GM19372 (cell line): ENCODE results near the gene LETMD1.
"Not testable (repeated sequence)": the region's sequence is repeated elsewhere in the genome, so short reads cannot be mapped to it uniquely, and the experiment has no call there.

ENCODE experiments used
- ATAC-seq: cut with Tn5 transposase; IDR thresholded peaks from one replicate; pipeline ENCODE4 v1.9.1; 2021; ENCODE audit warnings: mild to moderate bottlenecking, low read depth, moderate library complexity; ENCODE audit not compliant: unreplicated experiment

Gene LETMD1

DNA sequence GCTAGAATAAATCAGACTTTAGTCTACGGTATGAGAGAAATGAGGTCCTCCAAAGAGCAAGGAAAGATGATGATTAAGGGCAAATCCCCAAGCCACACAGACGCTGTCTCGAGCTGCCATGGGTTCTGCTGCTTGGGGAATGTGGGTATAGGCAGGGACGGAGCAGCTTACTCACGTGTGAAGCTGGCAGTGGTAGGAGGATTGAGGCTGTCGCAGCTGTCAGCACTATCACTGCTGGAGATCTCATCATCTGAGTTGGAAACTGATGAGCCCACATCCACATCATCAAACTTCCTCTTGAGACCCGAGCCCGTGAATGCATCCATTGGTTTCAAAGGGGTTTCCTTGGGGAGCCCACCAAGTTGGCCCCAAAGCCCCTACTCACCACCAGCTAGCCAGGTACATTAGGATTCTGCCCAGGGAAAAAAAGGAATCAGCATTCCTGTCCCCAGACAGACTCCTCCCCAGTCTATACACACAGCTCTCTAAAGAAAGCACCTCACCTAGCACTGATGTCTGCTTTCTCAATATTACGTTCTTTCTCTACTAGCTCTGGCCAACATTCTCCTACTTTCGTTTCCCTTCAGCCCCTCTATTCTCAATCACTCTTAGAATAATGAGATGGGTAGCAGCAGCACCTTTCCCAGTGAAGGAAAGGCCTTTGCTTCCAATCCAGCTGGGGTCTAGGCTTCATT is 28.3 kb downstream of the LETMD1 start:
- ATAC-seq = no peak

DNA sequence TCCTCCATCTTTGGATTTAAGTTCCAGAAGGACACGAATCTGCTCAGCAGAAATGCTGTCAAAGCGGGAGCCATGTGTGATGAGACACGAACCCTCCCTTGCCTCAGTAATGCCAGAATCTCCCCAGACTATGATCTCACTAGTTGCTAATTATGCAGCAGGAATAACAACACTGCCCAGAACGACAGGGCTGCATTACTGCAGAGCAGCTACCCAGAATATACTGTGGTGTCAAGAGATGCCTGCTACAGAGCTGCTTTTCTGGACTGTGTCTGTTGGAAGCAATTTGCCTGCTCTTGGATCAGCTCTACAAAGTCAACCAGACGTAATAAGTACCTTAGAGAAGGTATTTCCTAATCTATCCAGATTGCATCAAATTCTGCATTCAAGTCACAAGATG is 29.8 kb downstream of the LETMD1 start:
- ATAC-seq = no peak

DNA sequence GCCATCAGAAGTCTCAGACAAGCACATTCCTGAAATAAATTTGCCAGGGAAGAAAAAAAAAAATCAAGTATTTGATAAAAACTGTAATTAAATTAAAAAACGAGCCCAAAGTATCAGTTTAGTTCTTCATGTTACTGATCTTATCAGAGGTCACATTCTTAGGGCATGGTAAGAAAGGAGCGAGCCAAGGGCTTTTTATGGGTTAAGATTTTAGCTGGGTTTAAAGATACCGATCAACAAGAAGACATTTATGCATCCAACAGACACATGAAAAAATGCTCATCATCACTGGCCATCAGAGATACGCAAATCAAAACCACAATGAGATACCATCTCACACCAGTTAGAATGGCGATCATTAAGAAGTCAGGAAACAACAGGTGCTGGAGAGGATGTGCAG is 30.2 kb downstream of the LETMD1 start:
- ATAC-seq = not testable (repeated sequence)

DNA sequence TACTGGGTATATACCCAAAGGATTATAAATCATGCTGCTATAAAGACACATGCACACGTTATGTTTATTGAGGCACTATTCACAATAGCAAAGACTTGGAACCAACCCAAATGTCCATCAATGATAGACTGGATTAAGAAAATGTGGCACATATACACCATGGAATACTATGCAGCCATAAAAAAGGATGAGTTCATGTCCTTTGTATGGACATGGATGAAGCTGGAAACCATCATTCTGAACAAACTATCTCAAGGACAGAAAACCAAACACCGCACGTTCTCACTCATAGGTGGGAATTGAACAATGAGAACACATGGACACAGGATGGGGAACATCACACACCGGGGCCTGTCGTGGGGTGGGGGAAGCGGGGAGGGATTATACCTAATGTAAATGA is 30.7 kb downstream of the LETMD1 start:
- ATAC-seq = not testable (repeated sequence)

DNA sequence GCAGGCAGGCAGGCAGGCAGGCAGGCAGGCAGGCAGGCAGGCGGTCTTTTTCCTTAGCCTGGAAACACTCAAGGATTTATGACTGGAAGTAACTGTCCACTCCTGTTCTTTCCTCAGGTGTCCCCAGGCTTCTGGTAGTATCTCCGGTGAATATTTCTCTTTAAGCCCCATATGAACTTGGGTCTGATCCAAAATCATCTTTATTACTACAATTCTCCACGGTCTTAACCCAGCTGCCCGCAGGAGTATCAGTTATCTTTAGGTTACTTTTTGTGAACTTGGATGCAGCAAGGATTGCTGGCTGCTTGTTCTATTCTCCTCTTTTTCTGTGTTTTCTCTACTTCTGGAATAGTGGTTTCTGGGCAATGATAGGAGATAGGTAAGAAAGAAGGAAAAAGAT is 32.0 kb downstream of the LETMD1 start:
- no peak for ATAC-seq

DNA sequence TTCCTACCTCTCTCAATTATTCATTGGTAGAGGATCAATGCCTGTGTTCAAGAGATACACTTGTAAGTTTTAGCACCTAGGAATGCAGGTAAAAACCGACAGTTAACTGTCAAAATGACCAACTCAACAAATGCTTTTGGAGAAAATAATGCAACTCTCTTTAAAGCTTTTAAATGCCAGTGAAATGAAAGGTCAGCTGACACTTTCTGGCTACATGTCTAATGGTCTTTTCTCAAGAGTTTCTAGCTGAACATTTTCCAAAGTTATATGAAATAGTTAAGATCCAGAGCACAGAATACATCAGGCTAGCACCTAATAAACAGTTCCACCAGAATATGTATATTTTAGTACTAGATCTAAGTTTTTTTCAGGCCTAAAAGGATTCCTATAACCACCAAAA is 33.3 kb downstream of the LETMD1 start:
- ATAC-seq = no peak

DNA sequence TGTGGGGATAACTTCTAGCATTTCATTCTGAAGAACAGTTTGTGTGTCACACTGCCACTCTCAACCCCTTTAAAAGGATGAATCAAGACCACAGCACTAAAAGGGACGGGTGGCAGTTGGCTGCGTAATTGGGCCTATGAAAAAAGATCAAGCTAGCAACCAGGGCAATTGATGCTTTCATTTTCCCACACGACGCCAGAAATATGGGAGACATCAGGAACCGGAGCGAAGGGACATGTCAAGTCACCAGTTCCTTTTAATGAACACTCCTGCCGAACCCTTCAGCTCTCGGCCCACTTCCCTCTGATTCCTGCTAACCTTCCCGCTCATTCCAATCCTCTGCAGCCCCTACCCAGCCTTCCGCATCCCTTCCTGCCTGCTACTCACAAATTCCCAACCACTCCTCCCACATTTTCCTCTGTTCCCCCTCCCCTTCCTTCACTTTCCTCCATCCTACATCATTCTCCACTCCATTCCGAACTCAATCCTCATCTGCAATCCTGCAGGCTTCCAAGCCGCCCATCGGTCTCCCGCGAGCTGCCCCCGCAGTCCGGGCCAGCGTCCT is 34.5 kb downstream of the LETMD1 start:
- no peak for ATAC-seq

DNA sequence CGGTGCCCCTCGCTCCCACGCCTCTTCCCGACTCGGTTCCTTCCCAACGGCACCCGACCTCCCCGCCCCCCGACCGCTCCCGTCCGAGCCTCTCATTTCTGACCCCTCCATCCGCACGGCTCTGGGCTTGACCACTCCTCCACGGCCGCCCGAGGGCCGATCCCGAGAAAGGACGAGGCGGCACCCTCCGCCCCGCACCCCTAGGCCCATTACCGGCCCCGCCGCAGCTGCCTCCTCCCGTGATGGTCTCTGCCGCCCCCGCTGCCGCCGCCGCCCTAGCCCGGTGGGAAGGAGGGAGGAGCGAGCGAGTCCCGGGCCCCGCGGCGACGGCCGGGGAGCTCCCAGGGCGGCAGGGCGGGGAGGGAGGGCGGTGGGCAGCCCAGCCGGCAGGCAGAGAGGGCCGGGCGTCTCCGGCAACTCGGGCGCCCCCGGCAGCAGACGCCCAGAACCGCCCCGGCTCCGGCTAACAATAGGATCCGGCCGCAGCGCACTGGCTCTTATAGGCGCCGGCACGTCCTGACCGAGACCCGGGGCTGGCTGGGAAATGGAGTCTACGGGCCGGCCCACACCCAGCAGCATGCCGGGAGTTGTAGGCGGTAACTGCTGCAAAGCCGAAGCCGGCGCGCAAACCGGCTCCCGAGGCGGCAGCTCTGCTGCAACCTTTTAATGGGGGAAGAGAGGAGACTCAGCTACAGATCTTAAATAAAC is 35.2 kb downstream of the LETMD1 start, which contains the start of gene CSRNP2:
TSS of gene CSRNP2 (minus strand) at position 471 of the 708 bp plus-strand sequence. CDS start 7,035 bp downstream, outside the sequence.
- ATAC-seq = peak; percentile 87

DNA sequence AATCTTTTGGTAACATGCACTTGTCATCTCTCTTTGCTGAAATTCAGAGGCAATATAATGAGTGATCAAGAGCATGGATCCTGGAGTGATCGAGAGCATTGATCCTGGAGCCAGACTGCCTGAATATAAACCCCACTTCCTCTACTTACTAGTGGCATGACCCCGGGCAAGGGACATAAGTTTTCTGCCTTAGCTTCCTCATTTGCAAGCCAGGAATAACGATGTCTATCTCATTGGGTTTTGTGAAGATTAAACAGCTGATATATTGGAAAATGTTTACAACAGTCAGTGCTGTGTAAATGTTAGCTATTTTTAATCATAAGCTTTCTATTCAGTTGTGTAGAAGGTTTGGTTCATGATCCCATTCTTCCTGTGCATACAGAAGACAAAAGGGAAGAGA is 37.6 kb downstream of the LETMD1 start:
- no peak for ATAC-seq

DNA sequence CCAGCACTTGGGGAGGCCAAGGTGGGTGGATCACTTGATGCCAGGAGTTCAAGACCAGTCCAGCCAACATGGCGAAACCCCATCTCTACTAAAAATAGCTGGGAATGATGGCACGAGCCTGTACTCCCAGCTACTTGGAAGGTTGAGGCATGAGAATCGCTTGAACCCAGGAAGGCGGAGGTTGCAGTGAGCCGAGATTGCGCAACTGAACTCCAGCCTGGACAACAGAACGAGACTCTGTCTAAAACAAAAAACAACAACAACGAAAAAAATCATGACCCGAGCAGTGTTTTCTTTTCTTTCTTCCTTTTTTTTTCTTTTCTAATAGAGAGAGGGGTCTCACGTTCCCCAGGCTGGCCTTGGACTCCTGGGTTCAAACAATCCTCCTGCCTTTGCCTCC is 38.8 kb downstream of the LETMD1 start:
- ATAC-seq = no peak

DNA sequence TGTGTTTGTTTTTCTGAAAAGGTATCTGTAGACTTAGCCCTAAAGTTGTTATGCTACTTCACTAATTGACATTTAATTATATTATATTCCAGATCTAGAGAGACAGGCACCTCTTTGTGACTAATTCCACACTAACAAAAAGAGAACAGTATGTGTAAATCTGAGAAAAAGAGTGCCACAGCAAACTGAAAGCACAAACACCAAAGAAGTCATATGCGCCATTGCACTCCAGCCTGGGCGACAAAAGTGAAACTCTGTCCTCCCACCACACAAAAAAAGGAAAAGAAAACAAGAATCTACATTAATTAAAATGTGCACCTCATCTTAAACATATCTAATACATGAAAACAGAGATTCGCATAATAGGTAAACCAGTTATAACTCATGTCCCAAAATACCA is 39.7 kb downstream of the LETMD1 start:
- ATAC-seq = no peak

DNA sequence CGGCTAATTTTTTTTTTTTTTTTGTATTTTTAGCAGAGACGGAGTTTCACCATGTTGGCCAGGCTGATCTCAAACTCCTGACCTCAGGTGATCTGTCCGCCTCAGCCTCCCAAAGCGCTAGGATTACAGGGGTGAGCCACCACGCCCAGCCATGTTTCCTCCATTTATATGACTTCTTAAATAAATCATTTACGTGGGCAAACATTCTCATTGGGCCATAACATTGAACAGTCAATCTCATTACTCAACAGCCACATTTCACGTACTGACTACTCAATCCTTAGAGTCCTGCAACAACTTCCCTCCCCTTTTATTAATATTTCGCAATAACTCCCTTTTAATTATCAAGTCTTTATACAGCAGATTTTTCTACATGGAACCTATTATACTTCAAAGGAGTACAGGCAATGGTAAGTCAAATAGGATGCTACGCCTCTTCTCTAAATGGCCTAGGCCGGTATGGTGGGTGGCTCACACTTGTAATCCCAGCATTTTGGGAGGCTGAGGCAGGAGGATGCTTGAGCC is 42.6 kb downstream of the LETMD1 start:
- no peak for ATAC-seq

DNA sequence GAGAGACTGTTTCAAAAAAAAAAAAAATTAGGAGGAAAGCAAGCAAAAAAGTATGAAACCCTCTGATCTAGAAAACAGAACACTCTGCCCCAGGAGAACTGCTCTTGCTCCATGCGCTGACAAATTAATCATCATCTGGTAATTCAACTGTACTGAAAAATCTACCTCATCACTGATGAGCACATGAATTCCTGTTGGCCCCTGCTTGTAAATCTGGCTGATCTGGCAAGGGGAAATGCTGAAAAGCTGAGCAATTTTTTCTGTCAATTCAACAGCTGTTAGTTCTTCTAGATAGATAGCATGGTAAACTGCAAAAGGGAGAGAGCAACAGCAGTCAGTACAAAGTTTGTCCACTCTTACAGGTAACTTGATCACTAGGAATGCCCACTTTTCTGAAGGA is 50.5 kb downstream of the LETMD1 start:
- no peak for ATAC-seq

DNA sequence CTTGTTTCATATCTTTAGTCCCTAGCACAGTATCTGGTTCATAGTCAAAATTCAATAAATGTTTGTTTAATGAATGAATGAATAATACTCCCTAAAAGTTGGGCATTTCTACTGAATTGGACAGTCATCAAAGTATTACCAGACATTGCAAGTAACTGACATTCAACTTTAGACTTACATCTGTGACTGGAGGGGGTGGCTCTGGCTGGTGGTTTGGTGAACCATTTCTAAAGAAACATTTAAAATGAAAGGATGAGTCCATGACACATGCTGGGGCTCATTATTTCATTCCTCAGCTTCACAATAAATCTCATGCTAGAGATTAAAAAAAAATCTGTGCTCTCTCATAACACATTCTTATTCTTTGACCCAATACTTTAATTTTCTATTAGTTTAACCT is 55.9 kb downstream of the LETMD1 start:
- no peak for ATAC-seq

DNA sequence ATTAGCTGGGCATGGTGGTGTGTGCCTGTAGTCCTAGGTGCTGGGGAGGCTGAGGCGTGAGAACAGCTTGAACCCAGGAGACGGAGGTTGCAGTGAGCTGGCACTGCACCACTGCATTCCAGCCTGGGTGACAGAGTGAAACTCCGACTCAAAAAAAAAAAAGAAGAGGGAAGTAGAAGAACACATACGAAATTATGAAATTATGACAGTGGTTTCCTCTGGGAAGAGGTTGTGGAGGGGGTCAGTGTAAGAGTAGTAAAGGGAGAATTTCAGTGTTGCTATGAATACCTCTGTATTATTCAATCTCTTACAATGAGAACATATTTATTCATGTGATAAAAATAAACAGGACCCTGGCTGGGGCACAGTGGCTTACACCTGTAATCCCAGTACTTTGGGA is 60.0 kb downstream of the LETMD1 start:
- ATAC-seq = no peak
